Smooth muscle cell (in vitro differentiated cells): ENCODE measurements around the gene LRGUK. TPM values are rescaled to one million over a fixed set of nuclear protein-coding genes. Genes with fewer than 3 reads are reported as not detected.

Experiments used
- DNase-seq: peaks from one replicate; lab custom pipeline; 2025; ENCODE audit not compliant: unreplicated experiment; lab: John Stamatoyannopoulos, UW
- H2AFZ ChIP-seq: fragments of 200-600 bp; sonication (generic); 2 replicates; pipeline ENCODE4 v1.6.0; 2016; ENCODE audit warnings: antibody characterized with exemption, low read depth, mild to moderate bottlenecking
- H3F3A ChIP-seq: fragments of 200-600 bp; sonication (generic); 2 replicates; pipeline ENCODE4 v1.6.0; 2017; ENCODE audit warnings: antibody characterized with exemption, low read depth
- H3K27ac ChIP-seq: fragments of 200-600 bp; sonication (generic); 2 replicates; pipeline ENCODE4 v1.5.1; 2016; ENCODE audit warnings: low read depth, mild to moderate bottlenecking
- H3K27me3 ChIP-seq: fragments of 200-600 bp; sonication (generic); 2 replicates; pipeline ENCODE4 v1.6.1; 2016; ENCODE audit warnings: low read depth, mild to moderate bottlenecking
- H3K36me3 ChIP-seq: fragments of 200-600 bp; sonication (generic); 2 replicates; pipeline ENCODE4 v1.5.1; 2016; ENCODE audit warnings: low read depth
- H3K4me1 ChIP-seq: fragments of 200-600 bp; sonication (generic); 2 replicates; pipeline ENCODE4 v1.5.1; 2016; ENCODE audit warnings: low read depth
- H3K4me2 ChIP-seq: fragments of 200-600 bp; sonication (generic); 2 replicates; pipeline ENCODE4 v1.6.0; 2016; ENCODE audit warnings: mild to moderate bottlenecking
- H3K4me3 ChIP-seq: fragments of 200-600 bp; sonication (generic); 2 replicates; pipeline ENCODE4 v1.5.1; 2016; ENCODE audit warnings: mild to moderate bottlenecking
- H3K79me2 ChIP-seq: fragments of 200-600 bp; sonication (generic); 2 replicates; pipeline ENCODE4 v1.6.0; 2016; ENCODE audit warnings: low read depth, mild to moderate bottlenecking
- H3K9ac ChIP-seq: fragments of 200-600 bp; sonication (generic); 2 replicates; pipeline ENCODE4 v1.6.0; 2016; ENCODE audit warnings: low read depth
- H3K9me3 ChIP-seq: fragments of 200-600 bp; sonication (generic); replicated peaks from 2 replicates; pipeline ENCODE4 v1.5.1; 2016; ENCODE audit warnings: low read depth
- H4K20me1 ChIP-seq: fragments of 200-600 bp; sonication (generic); 2 replicates; pipeline ENCODE4 v1.6.0; 2016; ENCODE audit warnings: low read depth
- WGBS: methylation state at CpG from one replicate; pipeline ENCODE4 v1.1.7; 2016; ENCODE audit warnings: low lambda C conversion rate; 5-methylcytosine and 5-hydroxymethylcytosine counted together
- polyA plus RNA-seq: library from polyadenylated mRNA; unstranded; fragments of >200 nt; fragmentation: Nextera tagmentation; extraction: Ambion mirVana; gene quantifications from 2 replicates; pipeline ENCODE4 v1.2.1, GENCODE V29; 2016
- total RNA-seq: library from RNA; depleted of rRNA; stranded (reverse); fragments of >200 nt; gene quantifications from 2 replicates; pipeline ENCODE4 v1.2.3, GENCODE V29; 2014
- TF ChIP-seq, protein P1 (sequence below): fragments of 200-600 bp; sonication (generic); IDR thresholded peaks from 2 replicates; pipeline ENCODE4 v1.5.1; 2017; ENCODE audit warnings: borderline replicate concordance, mild to moderate bottlenecking, antibody characterized with exemption; ENCODE audit not compliant: insufficient read depth, poor library complexity, severe bottlenecking

Gene LRGUK
- total and polyA plus RNA-seq, 2 experiments from 2014 or later: 0.18 TPM; not detected in 1

DNA sequence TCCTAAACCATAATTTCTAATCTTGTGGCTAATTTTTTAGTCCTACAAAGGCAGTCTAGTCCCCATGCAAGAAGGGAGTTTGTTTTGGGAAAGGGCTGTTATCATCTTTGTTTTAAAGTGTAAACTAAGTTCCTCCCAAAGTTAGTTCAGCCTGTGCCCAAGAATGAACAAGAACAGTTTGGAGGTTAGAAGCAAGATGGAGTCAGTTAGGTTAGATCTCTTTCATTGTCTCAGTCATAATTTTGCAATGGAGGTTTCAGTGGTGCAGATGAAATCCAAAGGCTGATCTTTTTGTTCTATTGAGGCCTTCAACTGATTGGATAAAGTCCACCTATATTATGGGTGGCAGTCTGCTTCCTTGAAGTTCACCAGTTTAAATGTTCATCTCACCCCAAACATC is 68.1 kb downstream of the LRGUK start:
- H3K9me3 ChIP-seq: no peaks in the 10 kb centered on the region
- DNase-seq: no peak

DNA sequence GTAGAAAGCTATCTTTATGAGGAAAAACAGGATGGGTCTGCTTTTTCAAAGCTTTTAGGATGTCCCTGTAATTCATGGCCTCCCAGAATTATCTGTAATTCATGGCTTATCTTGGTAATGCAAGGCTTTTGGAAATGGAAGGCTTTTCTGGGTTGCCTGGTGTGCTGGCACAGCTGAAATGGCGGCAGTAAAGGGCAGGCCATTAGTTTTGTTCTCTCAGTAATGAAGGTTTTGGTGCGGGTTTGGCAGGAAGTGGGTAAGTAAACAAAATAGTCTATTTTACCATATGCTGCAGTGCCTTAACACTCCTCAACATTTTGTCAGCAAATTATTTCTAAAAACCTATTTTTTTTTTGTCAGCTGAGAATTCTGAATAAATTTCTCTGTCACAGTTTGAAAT is 69.3 kb downstream of the LRGUK start:
- H3K9ac ChIP-seq: no peak overlapping the region
- no peak for DNase-seq
- 22% methylated on average over 2 of the region's 2 CpGs for WGBS
- peak overlapping the region; percentile 66 for H2AFZ ChIP-seq
- TF ChIP-seq, protein P1, sequence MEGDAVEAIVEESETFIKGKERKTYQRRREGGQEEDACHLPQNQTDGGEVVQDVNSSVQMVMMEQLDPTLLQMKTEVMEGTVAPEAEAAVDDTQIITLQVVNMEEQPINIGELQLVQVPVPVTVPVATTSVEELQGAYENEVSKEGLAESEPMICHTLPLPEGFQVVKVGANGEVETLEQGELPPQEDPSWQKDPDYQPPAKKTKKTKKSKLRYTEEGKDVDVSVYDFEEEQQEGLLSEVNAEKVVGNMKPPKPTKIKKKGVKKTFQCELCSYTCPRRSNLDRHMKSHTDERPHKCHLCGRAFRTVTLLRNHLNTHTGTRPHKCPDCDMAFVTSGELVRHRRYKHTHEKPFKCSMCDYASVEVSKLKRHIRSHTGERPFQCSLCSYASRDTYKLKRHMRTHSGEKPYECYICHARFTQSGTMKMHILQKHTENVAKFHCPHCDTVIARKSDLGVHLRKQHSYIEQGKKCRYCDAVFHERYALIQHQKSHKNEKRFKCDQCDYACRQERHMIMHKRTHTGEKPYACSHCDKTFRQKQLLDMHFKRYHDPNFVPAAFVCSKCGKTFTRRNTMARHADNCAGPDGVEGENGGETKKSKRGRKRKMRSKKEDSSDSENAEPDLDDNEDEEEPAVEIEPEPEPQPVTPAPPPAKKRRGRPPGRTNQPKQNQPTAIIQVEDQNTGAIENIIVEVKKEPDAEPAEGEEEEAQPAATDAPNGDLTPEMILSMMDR: no peak
- H3K4me2 ChIP-seq: no peak overlapping the region
- no peaks in the 10 kb centered on the region for H3K79me2 ChIP-seq
- no peaks in the 10 kb centered on the region for H3K36me3 ChIP-seq
- no peaks in the 10 kb centered on the region for H4K20me1 ChIP-seq
- no peaks in the 10 kb centered on the region for H3F3A ChIP-seq
- H3K4me1 ChIP-seq: peaks cover 16% of the 10 kb centered on the region
- no peak overlapping the region for H3K4me3 ChIP-seq
- H3K27me3 ChIP-seq: no peaks in the 10 kb centered on the region
- no peaks in the 10 kb centered on the region for H3K9me3 ChIP-seq
- no peak overlapping the region for H3K27ac ChIP-seq

More for the DNA sequence above, 68.1 kb downstream of the LRGUK start:
- Histone ChIP-seq H3K4me3 (no peak overlapping the region), H3K4me2 (no peak overlapping the region), H3K36me3 (no peaks in the 10 kb centered on the region), H3K27me3 (no peaks in the 10 kb centered on the region), H3F3A (no peaks in the 10 kb centered on the region), H4K20me1 (no peaks in the 10 kb centered on the region), H2AFZ (no peak overlapping the region), H3K4me1 (peaks cover 16% of the 10 kb centered on the region), H3K9ac (no peak overlapping the region), H3K79me2 (no peaks in the 10 kb centered on the region), H3K27ac (no peak overlapping the region)
- TF ChIP-seq, protein P1: no peak

DNA sequence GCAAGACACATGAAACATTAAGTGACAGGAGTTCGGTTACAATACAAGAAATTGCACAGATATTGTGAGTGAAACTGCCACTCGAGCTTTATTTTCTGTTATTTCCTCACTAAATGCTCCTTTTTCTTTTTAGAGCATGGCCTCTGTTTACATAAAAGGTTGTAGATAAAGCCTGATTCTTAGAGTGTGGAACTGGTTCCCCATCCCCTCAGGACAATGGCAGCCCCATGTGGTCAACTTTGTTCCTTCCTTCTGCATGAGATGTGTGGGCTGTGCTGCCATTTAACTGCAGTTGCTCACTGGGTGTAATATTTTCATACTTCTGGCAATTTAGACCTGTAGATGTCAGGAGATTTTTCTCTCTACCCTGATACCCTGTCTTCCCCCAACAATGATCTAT is 70.2 kb downstream of the LRGUK start:
- no peak for DNase-seq

DNA sequence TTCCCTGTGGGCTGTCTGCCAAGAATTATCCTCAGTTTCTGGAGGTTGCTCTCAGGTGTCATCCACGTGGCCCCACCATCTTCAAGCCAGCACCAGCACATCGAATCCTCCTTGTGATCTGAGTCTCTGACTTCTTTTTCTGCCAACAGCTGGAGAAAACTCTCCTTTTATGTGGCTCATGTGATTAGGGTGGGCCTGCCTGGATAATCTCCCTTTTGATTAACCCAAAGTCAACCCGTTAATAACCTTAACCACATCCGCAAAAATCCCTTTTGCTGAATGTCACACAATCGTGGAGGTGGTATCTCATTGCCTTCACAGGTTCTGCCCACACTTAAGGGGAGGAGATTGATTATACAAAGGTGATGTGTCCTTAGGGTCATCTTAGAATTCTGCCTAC is 73.8 kb downstream of the LRGUK start:
- 87% methylated on average over 5 of the region's 5 CpGs for WGBS
- no peaks in the 10 kb centered on the region for H3K36me3 ChIP-seq
- H3K9ac ChIP-seq: no peak overlapping the region
- H3K27ac ChIP-seq: no peak overlapping the region
- no peaks in the 10 kb centered on the region for H3K79me2 ChIP-seq
- no peak overlapping the region for H3K4me3 ChIP-seq
- H2AFZ ChIP-seq: no peak overlapping the region
- no peak overlapping the region for H3K4me2 ChIP-seq
- TF ChIP-seq, protein P1: no peak
- peaks cover 16% of the 10 kb centered on the region for H3K4me1 ChIP-seq
- no peak for DNase-seq
- H3K27me3 ChIP-seq: no peaks in the 10 kb centered on the region
- H3K9me3 ChIP-seq: no peaks in the 10 kb centered on the region
- no peaks in the 10 kb centered on the region for H4K20me1 ChIP-seq
- H3F3A ChIP-seq: no peaks in the 10 kb centered on the region

More for the DNA sequence above, 70.2 kb downstream of the LRGUK start:
- WGBS: 86% methylated on average over 2 of the region's 2 CpGs
- Histone ChIP-seq H3K9ac (no peak overlapping the region), H3F3A (no peaks in the 10 kb centered on the region), H3K27ac (no peak overlapping the region), H3K4me2 (no peak overlapping the region), H3K79me2 (no peaks in the 10 kb centered on the region), H2AFZ (no peak overlapping the region), H3K9me3 (no peaks in the 10 kb centered on the region), H3K4me1 (peaks cover 16% of the 10 kb centered on the region), H3K27me3 (no peaks in the 10 kb centered on the region), H3K36me3 (no peaks in the 10 kb centered on the region), H4K20me1 (no peaks in the 10 kb centered on the region), H3K4me3 (no peak overlapping the region)
- TF ChIP-seq, protein P1: no peak
